Panc1 (cell line): ENCODE results near the gene ARHGEF7.
A peak's percentile ranks its signal among the peaks of the same experiment; 100 is the strongest.

ENCODE experiments used
- CTCF ChIP-seq: fragments of 450-650 bp; IDR thresholded peaks from 2 replicates; pipeline ENCODE4 v1.5.1; 2017; ENCODE audit warnings: mild to moderate bottlenecking
- POLR2AphosphoS5 ChIP-seq: IDR thresholded peaks from 2 replicates; pipeline ENCODE4 v1.6.1; 2012; ENCODE audit warnings: mild to moderate bottlenecking, low read depth, low read length, moderate library complexity
- REST ChIP-seq, 2 experiments: IDR thresholded peaks; 2 replicates each; pipeline ENCODE4 v1.6.1; 2011 to 2012; ENCODE audit warnings: low read depth in 2 of 2, control low read depth in 1 of 2, low read length in 1 of 2, mild to moderate bottlenecking in 1 of 2, moderate library complexity in 1 of 2; ENCODE audit not compliant: insufficient read depth in 1 of 2
- SIN3A ChIP-seq: IDR thresholded peaks from 2 replicates; pipeline ENCODE4 v1.6.1; 2012; ENCODE audit warnings: low read depth, mild to moderate bottlenecking, low read length, moderate library complexity, borderline replicate concordance; ENCODE audit not compliant: insufficient read depth
- TCF7L2 ChIP-seq: IDR thresholded peaks from 2 replicates; pipeline ENCODE4 v1.6.1; 2011; ENCODE audit warnings: mild to moderate bottlenecking, low read depth, low read length, inconsistent platforms

DNA sequence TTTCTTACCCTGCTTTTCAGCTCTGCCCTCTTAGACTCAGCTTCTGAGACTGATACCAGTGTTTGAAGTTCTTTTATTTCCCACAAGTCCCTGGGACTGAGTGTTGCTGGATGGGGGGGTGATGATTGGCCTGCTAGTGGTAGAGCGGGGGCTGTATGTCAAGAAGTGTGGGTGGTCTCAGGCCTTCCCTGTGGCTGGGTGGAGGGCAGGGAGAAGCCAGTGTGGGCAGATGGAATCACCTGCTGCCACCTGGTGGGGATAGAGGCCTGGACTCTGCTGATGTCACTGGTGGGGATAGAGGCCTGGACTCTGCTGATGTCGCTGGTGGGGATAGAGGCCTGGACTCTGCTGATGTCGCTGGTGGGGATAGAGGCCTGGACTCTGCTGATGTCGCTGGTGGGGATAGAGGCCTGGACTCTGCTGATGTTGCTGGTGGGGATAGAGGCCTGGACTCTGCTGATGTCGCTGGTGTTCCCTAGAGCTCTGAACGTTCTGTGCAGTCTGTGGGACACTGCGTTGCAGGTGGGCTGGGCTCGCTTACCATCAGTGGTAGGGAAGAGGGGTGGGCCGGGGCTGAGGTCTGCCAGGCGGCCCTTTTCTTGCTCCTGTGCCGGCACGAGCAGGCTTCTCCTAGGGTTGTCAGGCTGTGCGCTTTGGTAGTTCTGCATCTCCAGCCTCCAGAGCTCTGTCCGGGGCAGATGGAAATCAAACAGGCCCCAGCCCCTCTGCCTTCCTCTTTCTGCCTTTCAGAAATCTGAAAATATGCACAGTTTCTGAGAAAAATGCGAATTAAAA lies 101.3 kb downstream of the ARHGEF7 start:
- peak; percentile 37 for TF ChIP-seq CTCF
- no peak for TF ChIP-seq SIN3A
- TF ChIP-seq REST (IDR thresholded peaks at IDR 0.05; ENCODE audit: insufficient read depth in 1 of 2, low read depth in 2 of 2, low read length in 1 of 2), result no peak
- no peak for TF ChIP-seq POLR2AphosphoS5
- TF ChIP-seq TCF7L2, result no peak
